Mesenchymal stem cell (in vitro differentiated cells and primary cell): ENCODE data around the gene IPO8.

Experiments
- DNase-seq: peaks from one replicate; pipeline ENCODE4 v3.0.0-alpha.2; 2013
- H2AFZ ChIP-seq: one replicate; pipeline ENCODE4 v1.6.1; 2013; ENCODE audit warnings: low read depth, mild to moderate bottlenecking, control low read depth, inconsistent platforms, low read length, moderate library complexity
- H2AK5ac ChIP-seq: 2 replicates; pipeline ENCODE4 v1.6.1; 2013; ENCODE audit warnings: low read length, moderate library complexity, mild to moderate bottlenecking, inconsistent platforms; ENCODE audit not compliant: severe bottlenecking
- H2BK120ac ChIP-seq: one replicate; pipeline ENCODE4 v1.6.1; 2013; ENCODE audit warnings: low read depth, mild to moderate bottlenecking, inconsistent platforms, low read length, moderate library complexity
- H2BK12ac ChIP-seq, 2 experiments: one replicate each; pipeline ENCODE4 v1.6.1; 2013; ENCODE audit warnings: inconsistent platforms in 2 of 2, low read length in 2 of 2, mild to moderate bottlenecking in 2 of 2, moderate library complexity in 2 of 2, control low read depth in 1 of 2
- H2BK15ac ChIP-seq: one replicate; pipeline ENCODE4 v1.6.1; 2013; ENCODE audit warnings: mild to moderate bottlenecking, low read depth, inconsistent platforms; ENCODE audit not compliant: poor library complexity, severe bottlenecking
- H2BK5ac ChIP-seq: 2 replicates; pipeline ENCODE4 v1.6.1; 2013; ENCODE audit warnings: low read depth, mild to moderate bottlenecking, low read length, control low read depth, inconsistent platforms; ENCODE audit not compliant: poor library complexity, severe bottlenecking
- H3K14ac ChIP-seq, 2 experiments: one replicate each; pipeline ENCODE4 v1.6.1; 2013; ENCODE audit warnings: inconsistent platforms in 2 of 2, low read length in 2 of 2, control low read depth in 1 of 2, mild to moderate bottlenecking in 1 of 2, moderate library complexity in 1 of 2
- H3K18ac ChIP-seq, 2 experiments: one replicate each; pipeline ENCODE4 v1.6.1; 2013; ENCODE audit warnings: inconsistent platforms in 2 of 2, low read length in 2 of 2, control low read depth in 1 of 2, low read depth in 1 of 2, mild to moderate bottlenecking in 1 of 2
- H3K23ac ChIP-seq, 2 experiments: one replicate each; pipeline ENCODE4 v1.6.1; 2013; ENCODE audit warnings: inconsistent platforms in 2 of 2, low read length in 2 of 2, mild to moderate bottlenecking in 2 of 2, moderate library complexity in 2 of 2, control low read depth in 1 of 2
- H3K27ac ChIP-seq: 2 replicates; pipeline ENCODE4 v1.5.1; 2013; ENCODE audit warnings: mild to moderate bottlenecking, moderate library complexity, low read length, control low read depth, inconsistent platforms; ENCODE audit not compliant: poor library complexity, severe bottlenecking
- H3K27me3 ChIP-seq, 2 experiments: 2 replicates each; pipeline versions ENCODE4 v1.6.1 to v1.7.0; 2013; ENCODE audit warnings: low read length in 2 of 2, mild to moderate bottlenecking in 2 of 2, moderate library complexity in 2 of 2, control low read depth in 1 of 2, inconsistent platforms in 1 of 2; ENCODE audit not compliant: control insufficient read depth in 1 of 2, insufficient read depth in 1 of 2
- H3K36me3 ChIP-seq, 2 experiments: 2 replicates each; pipeline versions ENCODE4 v1.6.1 to v1.7.0; 2013; ENCODE audit warnings: low read length in 2 of 2, control low read depth in 1 of 2, inconsistent platforms in 1 of 2, low read depth in 1 of 2, mild to moderate bottlenecking in 1 of 2; ENCODE audit not compliant: insufficient read depth in 2 of 2, control insufficient read depth in 1 of 2
- H3K4ac ChIP-seq, 2 experiments: one replicate each; pipeline ENCODE4 v1.6.1; 2013; ENCODE audit warnings: inconsistent platforms in 2 of 2, low read length in 2 of 2, mild to moderate bottlenecking in 2 of 2, moderate library complexity in 2 of 2, control low read depth in 1 of 2, low read depth in 1 of 2
- H3K4me1 ChIP-seq: 2 replicates; pipeline ENCODE4 v1.6.1; 2013; ENCODE audit warnings: low read depth, low read length, control low read depth; ENCODE audit not compliant: control insufficient read depth, insufficient read depth
- H3K4me2 ChIP-seq: 2 replicates; pipeline ENCODE4 v1.6.1; 2013; ENCODE audit warnings: low read length, mild to moderate bottlenecking, inconsistent platforms; ENCODE audit not compliant: poor library complexity, severe bottlenecking
- H3K4me3 ChIP-seq, 2 experiments: 2 replicates each; pipeline versions ENCODE4 v1.5.1 to v1.7.0; 2013; ENCODE audit warnings: low read length in 2 of 2, mild to moderate bottlenecking in 2 of 2, control low read depth in 1 of 2, low read depth in 1 of 2; ENCODE audit not compliant: insufficient read depth in 1 of 2
- H3K79me1 ChIP-seq: replicated peaks from 2 replicates; pipeline ENCODE4 v1.6.1; 2013; ENCODE audit warnings: mild to moderate bottlenecking, control low read depth, low read length, inconsistent platforms; ENCODE audit not compliant: poor library complexity, severe bottlenecking
- H3K9ac ChIP-seq: 2 replicates; pipeline ENCODE4 v1.7.0; 2013; ENCODE audit warnings: mild to moderate bottlenecking, low read length, moderate library complexity
- H3K9me3 ChIP-seq: 2 replicates; pipeline ENCODE4 v1.7.0; 2013; ENCODE audit warnings: mild to moderate bottlenecking, low read length; ENCODE audit not compliant: control insufficient read depth
- H4K8ac ChIP-seq: one replicate; pipeline ENCODE4 v1.6.1; 2013; ENCODE audit warnings: inconsistent platforms, mild to moderate bottlenecking, low read length, moderate library complexity
- H4K91ac ChIP-seq: one replicate; pipeline ENCODE4 v1.6.1; 2013; ENCODE audit warnings: mild to moderate bottlenecking, low read length, inconsistent platforms
- WGBS: methylation state at CpG from one replicate; pipeline ENCODE4 v1.1.7; 2013; ENCODE audit warnings: mixed read lengths; 5-methylcytosine and 5-hydroxymethylcytosine counted together

IPO8 gene

DNA sequence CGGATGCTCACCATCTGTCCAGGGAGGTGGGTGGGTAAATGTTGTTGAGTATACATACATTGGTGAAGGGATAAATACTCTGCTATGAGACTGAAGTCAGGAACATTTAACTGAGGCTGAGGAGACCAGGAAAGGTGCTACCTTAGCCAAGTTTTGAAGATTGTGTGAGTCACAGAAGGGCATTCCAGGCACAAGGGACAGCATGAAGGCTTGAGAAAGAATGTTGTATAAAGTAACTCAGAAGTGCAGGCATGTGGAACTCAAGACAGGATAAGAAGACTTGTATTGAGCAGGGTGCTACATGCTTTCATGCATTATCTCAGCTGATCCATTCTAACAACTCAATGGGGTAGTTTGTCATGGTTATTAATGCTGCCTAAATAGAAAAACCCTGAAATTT lies 112.7 kb downstream of the IPO8 start:
- no peak for DNase-seq
- peaks cover 0 to 4% of the 10 kb centered on the region in 2 experiments for H3K36me3 ChIP-seq
- H3K14ac ChIP-seq, result no peak overlapping the region
- H2BK15ac ChIP-seq, result no peak overlapping the region
- H2AK5ac ChIP-seq, result no peak overlapping the region
- H2BK12ac ChIP-seq, result no peak overlapping the region
- no peaks in the 10 kb centered on the region for H3K9me3 ChIP-seq
- no peak overlapping the region for H2BK5ac ChIP-seq
- no peak overlapping the region for H3K4me3 ChIP-seq
- WGBS, result 100% methylated on average over 1 of the region's 1 CpG
- H4K8ac ChIP-seq, result no peak overlapping the region
- no peak overlapping the region for H2AFZ ChIP-seq
- H3K4me1 ChIP-seq, result no peaks in the 10 kb centered on the region
- no peak overlapping the region for H3K23ac ChIP-seq
- no peaks in the 10 kb centered on the region for H3K79me1 ChIP-seq
- H3K27me3 ChIP-seq, result no peaks in the 10 kb centered on the region
- H3K27ac ChIP-seq, result no peak overlapping the region
- no peak overlapping the region for H4K91ac ChIP-seq
- no peak overlapping the region for H3K18ac ChIP-seq
- H3K9ac ChIP-seq, result no peak overlapping the region
- H3K4me2 ChIP-seq, result no peak overlapping the region
- H3K4ac ChIP-seq, result no peak overlapping the region
- H2BK120ac ChIP-seq, result no peak overlapping the region

DNA sequence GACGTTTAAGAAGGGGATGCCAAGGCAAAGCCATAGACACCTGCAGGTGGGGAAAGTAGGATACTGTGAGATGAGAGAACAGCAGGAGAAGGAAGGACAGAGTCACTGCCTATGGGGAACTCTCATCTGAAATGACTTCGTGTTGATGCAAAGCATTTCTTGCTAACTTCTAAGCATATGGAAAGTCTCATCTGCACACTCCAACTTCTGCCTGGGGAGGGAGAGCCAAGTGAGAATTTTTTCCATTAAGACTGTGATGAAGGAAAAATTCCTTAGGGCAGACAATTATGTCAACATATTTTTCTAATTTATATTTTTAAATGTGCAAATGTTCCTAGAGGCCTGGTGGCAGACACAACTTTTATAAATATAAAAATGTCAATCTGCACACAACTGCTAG lies 115.3 kb downstream of the IPO8 start:
- DNase-seq, result no peak
- Histone ChIP-seq H3K4me1 (no peaks in the 10 kb centered on the region), H2BK15ac (no peak overlapping the region), H2BK12ac (no peak overlapping the region), H4K8ac (no peak overlapping the region), H3K4ac (no peak overlapping the region), H3K36me3 (no peaks in the 10 kb centered on the region), H3K27me3 (no peaks in the 10 kb centered on the region), H3K18ac (no peak overlapping the region), H2BK120ac (no peak overlapping the region), H3K9me3 (no peaks in the 10 kb centered on the region), H3K14ac (no peak overlapping the region), H3K23ac (no peak overlapping the region), H2AFZ (no peak overlapping the region), H4K91ac (no peak overlapping the region), H2BK5ac (no peak overlapping the region), H3K9ac (no peak overlapping the region), H3K27ac (no peak overlapping the region), H3K4me3 (no peak overlapping the region), H3K4me2 (no peak overlapping the region), H3K79me1 (no peaks in the 10 kb centered on the region), H2AK5ac (no peak overlapping the region)
- WGBS, result 88% methylated on average over 2 of the region's 2 CpGs
